Measurements from ENCODE around the gene ADH1B. TPM values are rescaled to one million over a fixed set of nuclear protein-coding genes. Genes with fewer than 3 reads are reported as not detected.

ADH1B gene
- total and polyA plus RNA-seq, 9 of the 15 experiments (the other 6 are each of a cell fraction or from before 2014, with no cell fraction given): 0.71 TPM; not detected in 8

GRCh38 chr4:99315839-99316238, 5.4 kb downstream of the ADH1B start (continued):
- TF ChIP-seq ZBTB34 (CRISPR knock-in tag; IDR thresholded peaks at IDR 0.05): no peak
- no peak for TF ChIP-seq ZNF57 (CRISPR knock-in tag; IDR thresholded peaks at IDR 0.05)
- TF ChIP-seq NFXL1 (CRISPR knock-in tag; IDR thresholded peaks at IDR 0.05): no peak
- TF ChIP-seq POLR2B (IDR thresholded peaks at IDR 0.05; ENCODE audit: low read depth, partially characterized antibody): no peak
- TF ChIP-seq MYC (IDR thresholded peaks at IDR 0.05; ENCODE audit: low read depth, low read length): no peak
- TF ChIP-seq MYC (CRISPR knock-in tag; IDR thresholded peaks at IDR 0.05; ENCODE audit: borderline replicate concordance, low read depth): no peak
- TF ChIP-seq MECOM (CRISPR knock-in tag; IDR thresholded peaks at IDR 0.05): no peak

GRCh38 chr4:99314211-99314610, 7.0 kb downstream of the ADH1B start:
- no peak overlapping the region for H3K4me2 ChIP-seq (ENCODE audit: insufficient read depth, low read length)
- FAIRE-seq (no peak), ATAC-seq (no peak), DNase-seq (ENCODE audit: extremely low read depth in 1 of 4, low spot score in 3 of 4) (no peak)
- TF ChIP-seq KLF6 (CRISPR knock-in tag; IDR thresholded peaks at IDR 0.05; ENCODE audit: borderline replicate concordance) (no peak), ESRRA (IDR thresholded peaks at IDR 0.05; ENCODE audit: borderline replicate concordance, low read depth) (no peak), PTBP1 (IDR thresholded peaks at IDR 0.05; ENCODE audit: low read depth, low read length) (no peak), GABPA (tag; conservative IDR thresholded peaks at IDR 0.05; ENCODE audit: low read depth) (no peak), MEF2D (tag; conservative IDR thresholded peaks at IDR 0.05; ENCODE audit: low read depth) (no peak), NUFIP1 (IDR thresholded peaks at IDR 0.05; ENCODE audit: partially characterized antibody) (no peak), ZNF121 (CRISPR knock-in tag; conservative IDR thresholded peaks at IDR 0.05) (no peak), STAT5B (CRISPR knock-in tag; IDR thresholded peaks at IDR 0.05) (no peak), PYGO2 (tag; IDR thresholded peaks at IDR 0.05) (no peak), ZNF699 (CRISPR knock-in tag; IDR thresholded peaks at IDR 0.05; ENCODE audit: insufficient replicate concordance) (no peak), BCOR (IDR thresholded peaks at IDR 0.05) (no peak), ZNF232 (CRISPR knock-in tag; IDR thresholded peaks at IDR 0.05) (no peak), SRSF9 (IDR thresholded peaks at IDR 0.05; ENCODE audit: borderline replicate concordance, low read depth, low read length) (no peak), KHSRP (IDR thresholded peaks at IDR 0.05) (no peak), CEBPB (tag; IDR thresholded peaks at IDR 0.05) (no peak)
- H3K36me3 ChIP-seq (ENCODE audit: control insufficient read depth, insufficient read depth, low read length): no peaks in the 10 kb centered on the region
- H3K4me1 ChIP-seq (replicated peaks in 1 of 2; ENCODE audit: control insufficient read depth in 2 of 2, insufficient read depth in 2 of 2, low read length in 2 of 2): no peaks in the 10 kb centered on the region
- no peaks in the 10 kb centered on the region for H3K27me3 ChIP-seq (ENCODE audit: control insufficient read depth in 2 of 2, insufficient read depth in 2 of 2, low read length in 2 of 2)
- no peak overlapping the region for H3K27ac ChIP-seq (ENCODE audit: extremely low read depth, low read depth, low read length)
- no peaks in the 10 kb centered on the region for H3K9me1 ChIP-seq (ENCODE audit: control insufficient read depth, insufficient read depth, low read length)
- 0% methylated on average over 1 of the region's 1 CpG for WGBS (ENCODE audit: insufficient coverage, low coverage, missing lambda C conversion rate)
- BruUV-seq (replicated peaks): no TSS peak
- no peaks in the 10 kb centered on the region for H3K79me2 ChIP-seq (ENCODE audit: control insufficient read depth, insufficient read depth, low read length)
- H3K4me3 ChIP-seq: no peak overlapping the region
- intact Hi-C loops (cut with micrococcal nuclease): no loop called here
- CTCF ChIA-PET (ENCODE audit: low intra/inter-chr PET ratio): no interaction called here
- no peak overlapping the region for H2AFZ ChIP-seq (ENCODE audit: low read depth, low read length)
- POLR2A ChIA-PET: no interaction called here
- no peak overlapping the region for H3K9ac ChIP-seq (ENCODE audit: insufficient read depth in 1 of 2, low read depth in 2 of 2, low read length in 2 of 2)
- H4K20me1 ChIP-seq (replicated peaks; ENCODE audit: control insufficient read depth, insufficient read depth, low read length): no peaks in the 10 kb centered on the region
- H3K9me3 ChIP-seq (replicated peaks; ENCODE audit: control insufficient read depth, insufficient read depth, low read depth, low read length): no peaks in the 10 kb centered on the region
- in situ Hi-C loops (cut with MboI): no loop called here

All from K562 (cell line).